T1000 (cell line): ENCODE results near the gene ELK1.
"Not testable (repeated sequence)": the region's sequence is repeated elsewhere in the genome, so short reads cannot be mapped to it uniquely, and the experiment has no call there.

Experiments used
- DNase-seq: peaks from one replicate; lab custom pipeline; 2025; ENCODE audit warnings: mixed read lengths; lab: John Stamatoyannopoulos, UW

ELK1 gene

GRCh38 chrX:47611489-47611888, 38.9 kb downstream of the ELK1 start:
- DNase-seq, result no peak

- DNase-seq, result no peak
Measured at GRCh38 chrX:47610511-47610910, 39.9 kb downstream of the ELK1 start.

GRCh38 chrX:47608130-47608810, 42.1 kb downstream of the ELK1 start:
- DNase-seq, result no peak

- DNase-seq, result no peak
Measured at GRCh38 chrX:47607091-47607490, 43.3 kb downstream of the ELK1 start.

GRCh38 chrX:47605024-47605423, 45.3 kb downstream of the ELK1 start:
- DNase-seq, result no peak

GRCh38 chrX:47603125-47603524, 47.2 kb downstream of the ELK1 start:
- not testable (repeated sequence) for DNase-seq

GRCh38 chrX:47597222-47597621, 53.1 kb downstream of the ELK1 start:
- no peak for DNase-seq

GRCh38 chrX:47596256-47596655, 54.1 kb downstream of the ELK1 start:
- no peak for DNase-seq

- no peak for DNase-seq
Measured at GRCh38 chrX:47595716-47596251, 54.6 kb downstream of the ELK1 start.

- DNase-seq, result no peak
Measured at GRCh38 chrX:47593522-47593921, 56.8 kb downstream of the ELK1 start.

- no peak for DNase-seq
Measured at GRCh38 chrX:47590984-47591383, 59.4 kb downstream of the ELK1 start.

- no peak for DNase-seq
Measured at GRCh38 chrX:47587906-47588735, 62.2 kb downstream of the ELK1 start.

- no peak for DNase-seq
Measured at GRCh38 chrX:47587091-47587891, 63.1 kb downstream of the ELK1 start.

- no peak for DNase-seq
Measured at GRCh38 chrX:47586043-47586787, 64.1 kb downstream of the ELK1 start.
